ENCODE measurements around the gene VDAC2.
A peak's percentile ranks its signal among the peaks of the same experiment; 100 is the strongest.
"Not testable (repeated sequence)": the region's sequence is repeated elsewhere in the genome, so short reads cannot be mapped to it uniquely, and the experiment has no call there.

The VDAC2 gene

GRCh38 chr10:75201793-75202307 is 8.7 kb upstream of the VDAC2 start:
- no peak for DNase-seq

DNA sequence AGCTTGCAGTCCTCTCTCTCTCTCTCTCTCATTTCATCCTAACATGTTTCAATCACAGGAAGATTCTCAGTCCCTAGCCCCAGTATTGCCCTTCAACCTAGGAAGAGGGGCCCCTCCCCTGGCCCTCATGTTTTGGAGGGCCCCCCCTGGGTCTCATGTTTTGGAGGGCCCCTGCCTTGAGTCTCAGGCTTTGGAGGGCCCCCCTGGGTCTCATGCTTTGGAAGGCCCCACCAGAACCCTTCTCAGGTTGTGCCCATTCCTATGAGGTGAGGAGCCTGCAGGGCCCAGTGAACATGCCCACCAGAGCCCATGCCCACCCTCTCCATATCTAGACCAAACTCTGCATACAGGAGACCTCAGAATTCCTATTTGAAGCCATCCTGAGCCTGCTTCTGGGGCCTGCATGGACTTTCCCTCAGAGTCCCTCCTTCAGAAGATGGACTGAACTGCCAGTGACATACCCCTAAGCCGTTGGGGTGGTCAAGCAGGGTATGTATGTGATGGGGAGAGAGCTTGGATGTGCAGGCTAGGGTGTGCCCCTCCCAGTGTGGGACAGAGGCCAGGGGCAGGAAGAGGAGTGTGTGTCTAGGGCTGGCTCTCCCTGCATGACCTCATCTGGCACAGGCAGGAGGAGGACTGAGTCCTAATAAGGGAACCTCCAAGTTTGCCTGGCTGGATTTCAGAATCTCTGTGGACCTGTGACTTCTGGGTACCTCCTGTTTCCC is 8.1 kb upstream of the VDAC2 start:
- no peak for DNase-seq

DNA sequence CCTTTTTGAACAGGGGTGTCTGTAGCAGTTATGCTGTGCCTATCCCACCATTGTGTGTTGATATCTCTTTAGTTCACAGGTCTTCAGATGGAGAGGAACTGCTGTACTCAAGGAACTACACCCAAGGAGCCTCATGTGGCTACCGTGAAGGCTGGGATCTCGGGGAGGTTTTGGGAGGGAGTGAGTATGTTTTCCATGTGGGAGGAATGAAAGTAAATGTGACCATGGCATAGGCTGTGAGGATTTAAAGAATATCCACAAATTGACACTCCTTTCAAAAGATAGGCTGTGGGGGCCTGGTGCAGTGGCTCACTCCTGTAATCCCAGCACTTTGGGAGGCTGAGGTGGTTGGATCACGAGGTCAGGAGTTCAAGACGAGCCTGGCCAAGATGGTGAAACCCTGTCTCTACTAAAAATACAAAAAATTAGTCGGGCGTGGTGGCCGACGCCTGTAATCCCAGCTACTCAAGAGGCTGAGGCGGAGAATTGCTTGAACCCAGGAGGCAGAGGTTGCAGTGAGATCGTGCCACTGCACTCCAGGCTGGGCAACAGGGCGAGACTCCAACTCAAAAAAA is 7.5 kb upstream of the VDAC2 start:
- DNase-seq, result not testable (repeated sequence)

- DNase-seq, result no peak
Observed at GRCh38 chr10:75203724-75204123, 6.9 kb upstream of the VDAC2 start.

DNA sequence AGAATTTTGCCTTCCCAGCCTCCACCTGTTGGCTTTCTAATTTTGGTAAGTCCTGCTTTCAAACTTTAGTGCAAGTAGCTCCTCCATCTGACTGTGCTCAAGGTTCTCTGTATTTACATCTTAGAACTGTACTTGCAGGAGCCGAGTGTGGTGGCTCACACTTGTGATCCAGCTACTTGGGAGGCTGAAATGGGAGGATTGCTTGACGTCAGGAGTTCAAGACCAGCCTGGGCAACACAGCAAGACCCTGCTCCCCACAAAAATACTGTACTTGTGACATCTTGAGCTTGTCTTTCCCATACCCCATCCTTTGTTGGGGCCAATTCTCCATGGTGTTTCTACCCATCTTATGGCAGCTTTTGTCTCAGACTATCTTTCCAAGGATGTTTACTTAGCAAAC is 4.7 kb upstream of the VDAC2 start:
- no peak for DNase-seq

DNA sequence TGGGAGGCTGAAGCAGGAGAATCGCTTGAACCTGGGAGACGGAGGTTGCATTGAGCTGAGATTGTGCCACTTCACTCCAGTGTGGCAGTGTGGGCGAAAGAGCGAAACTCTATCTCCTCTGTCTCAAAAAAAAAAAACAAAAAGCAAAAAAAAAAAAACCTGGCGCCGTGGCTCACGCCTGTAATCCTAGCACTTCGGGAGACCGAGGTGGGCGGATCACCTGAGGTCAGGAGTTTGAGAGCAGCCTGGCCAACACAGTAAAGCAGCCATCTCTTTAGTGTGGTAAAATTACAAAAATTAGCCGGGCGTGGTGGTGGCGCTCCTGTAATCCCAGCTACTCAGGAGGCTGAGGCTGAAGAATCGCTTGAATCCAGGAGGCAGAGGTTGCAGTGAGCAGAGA is 4.0 kb upstream of the VDAC2 start:
- DNase-seq, result not testable (repeated sequence)

DNA sequence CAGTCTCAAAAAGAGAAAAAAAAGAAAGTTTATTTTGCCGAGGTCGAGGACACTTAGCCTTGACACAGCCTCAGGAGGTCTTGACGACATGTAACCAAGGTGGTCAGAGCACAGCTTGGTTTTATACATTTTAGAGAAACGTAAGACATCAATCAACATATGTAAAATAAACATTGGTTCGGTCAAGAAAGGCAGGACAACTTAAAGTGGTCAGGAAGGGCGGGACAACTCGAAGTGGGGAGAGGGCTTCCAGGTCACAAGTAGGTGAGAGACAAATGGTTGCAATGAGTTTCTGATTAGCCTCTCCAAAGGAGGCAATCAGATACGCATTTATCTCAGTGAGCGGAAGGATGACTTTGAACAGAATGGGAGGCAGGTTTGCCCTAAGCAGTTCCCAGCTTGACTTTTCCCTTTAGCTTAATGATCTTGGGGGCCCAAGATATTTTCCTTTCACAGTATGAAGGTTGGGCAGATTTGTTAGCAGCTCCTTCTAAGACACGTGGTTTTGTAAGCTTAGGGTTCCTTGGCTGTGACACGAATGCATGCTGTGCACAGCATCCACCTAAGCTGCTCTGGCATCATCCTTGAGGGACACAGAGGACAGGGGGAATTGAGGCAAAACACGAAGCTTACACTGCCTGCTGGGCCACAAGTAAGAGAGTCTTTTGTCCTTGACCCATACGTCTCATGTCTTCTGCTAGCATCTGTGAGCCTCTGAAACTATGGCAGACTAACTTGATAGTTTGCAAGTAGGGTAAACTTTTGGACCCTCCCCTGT is 3.3 kb upstream of the VDAC2 start:
- DNase-seq, result no peak

DNA sequence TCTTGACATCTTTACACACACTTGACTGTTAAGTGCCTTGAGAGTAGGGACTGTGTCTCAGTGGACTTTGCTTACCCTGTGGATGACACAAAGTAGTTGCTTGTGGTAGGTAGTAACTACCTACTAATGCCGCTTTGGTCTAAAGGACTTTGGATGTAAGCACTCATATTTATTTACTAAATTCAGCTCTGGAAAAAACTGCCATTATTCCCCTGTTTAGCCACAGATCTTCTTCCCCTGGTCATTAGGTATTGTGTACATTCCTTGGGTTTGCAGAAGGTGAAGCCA is 2.8 kb upstream of the VDAC2 start:
- no peak for DNase-seq

DNA sequence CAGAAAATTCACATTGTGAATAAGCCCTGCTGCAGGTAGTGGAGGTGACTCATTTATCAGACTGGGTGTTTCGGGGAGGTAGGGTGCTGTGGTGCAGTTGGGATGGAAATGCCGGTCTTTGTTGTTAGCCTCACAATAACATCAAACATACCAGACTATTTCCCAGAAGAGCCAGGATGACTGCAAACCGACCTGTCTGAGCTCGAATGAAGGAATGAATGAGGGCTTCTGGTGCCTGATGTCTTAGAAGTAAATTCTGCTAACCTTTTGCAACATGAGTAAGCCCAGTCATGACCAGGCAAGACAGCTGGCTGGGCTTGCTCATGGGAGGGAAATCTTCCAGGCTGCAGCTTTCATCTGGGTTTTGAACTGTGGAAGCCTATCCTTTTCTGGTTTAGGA is 2.4 kb upstream of the VDAC2 start:
- no peak for DNase-seq

DNA sequence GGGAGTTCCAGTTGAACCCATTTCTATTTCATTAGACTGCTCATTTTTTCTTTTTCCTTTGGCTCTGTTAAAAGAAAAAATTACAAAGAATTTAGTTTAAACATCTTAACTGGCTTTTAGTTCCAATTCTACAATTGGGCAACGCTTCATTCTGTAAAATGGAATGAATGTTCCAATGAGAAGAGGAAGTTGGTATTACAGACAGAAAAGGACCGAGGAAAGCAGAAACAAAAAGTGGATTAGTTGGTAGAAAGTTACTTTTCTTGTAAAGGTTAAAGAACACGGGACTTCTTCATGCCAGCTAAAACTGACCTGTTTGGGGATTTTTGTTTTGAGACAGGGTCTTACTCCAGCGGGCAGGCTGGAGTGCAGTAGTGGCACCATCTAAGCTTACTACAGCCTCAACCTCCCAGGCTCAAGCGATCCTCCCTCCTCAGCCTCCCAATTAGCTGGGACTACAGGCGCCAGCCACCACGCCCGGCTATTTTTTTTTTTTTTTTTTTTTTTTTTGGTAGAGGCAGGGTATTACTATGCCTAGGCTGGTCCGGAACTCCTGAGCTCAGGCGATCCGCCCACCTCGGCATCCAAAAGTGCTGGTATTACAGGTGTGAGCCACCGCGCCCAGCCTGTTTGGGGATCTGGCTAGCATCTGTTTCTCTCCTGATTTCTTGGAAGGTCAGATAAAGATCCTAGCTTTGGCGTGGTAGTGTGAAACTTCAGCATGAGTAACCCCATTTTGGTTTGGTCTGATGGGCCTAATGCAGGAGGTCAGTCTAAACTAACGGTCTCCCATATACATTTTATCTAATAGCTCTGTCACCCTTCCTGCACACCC is 1.3 kb upstream of the VDAC2 start:
- no peak for DNase-seq

GRCh38 chr10:75209921-75210281 is 695 bp upstream of the VDAC2 start:
- peak; percentile 81 for DNase-seq

DNA sequence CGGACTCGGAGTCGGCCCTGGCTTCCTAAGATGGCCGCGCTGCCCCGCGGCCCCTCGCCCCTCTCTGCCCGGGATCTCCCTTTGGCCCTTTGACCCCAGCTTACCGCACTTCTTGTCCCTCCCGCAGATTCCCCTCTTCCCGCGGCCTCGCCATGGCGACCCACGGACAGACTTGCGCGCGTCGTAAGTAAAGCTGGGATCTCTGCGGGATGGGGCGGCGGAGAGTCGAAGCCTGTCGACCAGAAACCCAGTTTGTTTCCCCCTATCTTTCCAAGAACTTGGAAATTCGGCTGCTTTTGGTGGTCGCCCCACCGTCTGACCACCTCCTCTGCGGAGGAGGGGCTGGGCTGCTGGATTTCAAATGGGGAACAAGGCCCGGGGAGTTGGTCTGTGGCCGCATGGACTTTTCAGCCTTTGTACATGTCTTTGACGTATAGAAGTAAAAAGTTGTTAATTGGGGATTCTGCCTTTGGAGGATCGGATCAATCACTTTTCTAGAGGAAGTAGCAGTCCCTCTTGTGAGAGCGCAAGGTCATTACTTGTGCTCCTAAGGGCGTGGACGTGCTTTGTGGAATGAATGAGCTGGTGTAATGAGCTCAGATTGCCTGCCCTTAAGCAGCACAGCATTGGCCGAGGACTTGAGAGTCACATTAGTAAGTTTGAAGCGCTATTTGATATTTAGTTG is 553 bp downstream of the VDAC2 start:
- DNase-seq, result peak; percentile 31 to 36

DNA sequence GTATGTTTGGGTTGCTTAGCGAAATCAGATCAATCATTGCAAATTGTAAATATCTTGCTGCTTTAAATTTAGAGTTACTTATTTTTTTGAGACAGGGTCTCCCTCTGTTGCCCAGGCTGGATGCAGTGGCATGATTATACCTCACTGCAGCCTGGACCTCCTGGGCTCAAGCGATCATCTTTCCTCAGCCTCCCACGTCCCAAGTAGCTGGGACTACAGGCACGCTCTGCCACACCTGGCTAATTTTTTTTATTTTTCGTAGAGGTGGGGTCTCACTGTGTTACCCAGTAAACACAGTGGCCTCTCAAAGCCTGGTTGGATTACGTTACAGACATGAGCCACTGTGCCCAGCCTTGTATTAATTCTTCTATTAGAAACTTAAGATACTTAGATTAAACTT is 1.7 kb downstream of the VDAC2 start:
- no peak for DNase-seq

GRCh38 chr10:75220274-75220673 is 9.7 kb downstream of the VDAC2 start:
- DNase-seq, result no peak

GRCh38 chr10:75221492-75221891 is 10.9 kb downstream of the VDAC2 start:
- not testable (repeated sequence) for DNase-seq

GRCh38 chr10:75223507-75223906 is 12.9 kb downstream of the VDAC2 start:
- no peak for DNase-seq

DNA sequence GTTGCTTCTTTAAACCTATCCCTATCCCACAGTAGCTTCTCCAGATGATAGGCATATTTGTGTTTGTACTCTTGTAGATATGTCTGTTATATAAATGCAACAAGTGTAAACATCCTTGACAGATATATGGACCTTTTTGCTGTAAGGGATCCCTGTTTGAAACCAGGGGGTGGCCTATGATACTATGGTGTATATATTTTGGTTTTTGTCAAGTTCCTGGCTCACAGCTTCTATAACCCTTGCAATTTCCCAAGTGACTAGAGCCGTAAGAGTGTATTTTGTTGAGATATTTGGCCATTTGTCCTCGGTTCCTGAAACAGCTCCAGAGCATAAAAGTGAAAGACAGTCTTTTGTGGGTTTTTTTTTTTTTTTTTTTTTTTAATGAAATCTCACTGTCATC is 15.5 kb downstream of the VDAC2 start:
- no peak for DNase-seq

- DNase-seq, result no peak
Observed at GRCh38 chr10:75226656-75227055, 16.1 kb downstream of the VDAC2 start.

DNA sequence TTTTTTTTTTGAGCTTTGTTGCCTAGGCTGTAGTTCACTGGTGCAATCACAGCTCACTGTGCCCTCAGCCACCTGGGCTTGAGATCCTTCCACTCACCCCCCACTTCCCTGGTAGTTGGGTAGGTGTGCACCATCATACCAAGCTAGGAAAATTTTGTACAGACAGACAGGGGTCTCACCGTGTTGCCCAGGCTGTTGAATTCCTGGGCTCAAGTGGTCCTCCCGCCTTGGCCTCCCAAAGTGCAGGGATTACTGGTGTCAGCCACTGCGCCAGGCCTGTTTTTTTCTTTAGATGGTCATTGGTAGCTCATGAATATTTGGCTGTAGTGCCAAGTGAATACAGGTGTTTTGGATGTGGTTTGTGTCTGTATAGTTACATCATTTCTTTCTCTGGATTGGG is 17.7 kb downstream of the VDAC2 start:
- no peak for DNase-seq

DNA sequence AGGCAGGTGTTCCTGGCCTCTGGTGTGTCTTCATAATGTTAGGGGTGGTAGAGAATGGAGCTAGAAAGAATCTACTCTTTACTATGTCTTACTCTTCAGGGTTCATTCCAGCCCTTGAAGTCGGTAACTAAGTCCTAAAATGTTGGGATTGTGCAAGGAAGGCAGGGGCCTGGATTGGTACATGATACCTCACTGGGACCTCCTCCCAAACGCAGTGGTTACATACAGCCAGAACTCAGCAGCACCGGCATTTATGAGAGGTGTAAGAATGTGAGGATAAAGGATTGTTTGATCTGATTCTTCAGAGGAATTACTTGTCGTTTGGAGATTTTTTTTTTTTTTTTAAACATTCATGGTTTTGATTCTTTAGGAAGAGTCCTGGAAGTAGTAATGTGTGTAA is 18.2 kb downstream of the VDAC2 start:
- DNase-seq, result no peak

DNA sequence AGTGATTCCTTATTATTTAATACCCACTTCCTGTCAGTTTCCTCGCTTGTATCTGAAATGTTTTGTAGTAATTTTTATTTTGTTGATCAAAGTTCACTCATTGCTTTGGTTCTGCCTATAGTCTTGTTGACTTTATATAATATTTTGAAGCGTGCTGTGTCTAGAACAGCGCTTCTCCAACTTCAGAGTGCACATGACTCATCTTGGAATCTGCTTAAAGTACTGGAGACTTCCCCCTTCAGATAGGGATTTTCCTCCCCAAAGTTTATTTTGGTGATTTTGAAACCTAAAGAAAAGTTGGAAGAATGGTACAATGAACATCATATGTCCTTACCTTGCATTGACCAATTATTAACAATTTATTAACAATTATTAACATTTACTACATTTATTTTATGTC is 19.4 kb downstream of the VDAC2 start:
- no peak for DNase-seq

GRCh38 chr10:75230600-75231038 is 20.0 kb downstream of the VDAC2 start:
- peak; percentile 92 to 94 for DNase-seq
